Immature natural killer cell (primary cell): ENCODE results near the gene PPP1R1C. TPM values are rescaled to one million over a fixed set of nuclear protein-coding genes. Genes with fewer than 3 reads are reported as not detected.

Source experiments
- DNase-seq, 3 donors: peaks; one replicate each; pipeline ENCODE4 v3.0.0; 2022; ENCODE audit warnings: mixed read lengths in 1 of 3
- H3K27ac Mint-ChIP-seq, 6 donors: one replicate each; pipeline ENCODE4 v1.8.0; 2020; ENCODE audit warnings: mixed read lengths in 6 of 6, mild to moderate bottlenecking in 5 of 6, inconsistent platforms in 4 of 6, moderate library complexity in 3 of 6
- H3K27me3 Mint-ChIP-seq, 3 donors: one replicate each; pipeline ENCODE4 v1.8.0; 2020 to 2021; ENCODE audit warnings: low read depth in 3 of 3, mild to moderate bottlenecking in 3 of 3, mixed read lengths in 3 of 3, moderate library complexity in 3 of 3, inconsistent platforms in 1 of 3
- H3K36me3 Mint-ChIP-seq, 3 donors: one replicate each; pipeline ENCODE4 v1.8.0; 2020; ENCODE audit warnings: mixed read lengths in 3 of 3, inconsistent platforms in 2 of 3, mild to moderate bottlenecking in 2 of 3
- H3K4me1 Mint-ChIP-seq, 2 donors: one replicate each; pipeline ENCODE4 v1.8.0; 2020; ENCODE audit warnings: inconsistent platforms in 2 of 2, mild to moderate bottlenecking in 2 of 2, mixed read lengths in 2 of 2, moderate library complexity in 1 of 2
- H3K4me3 Mint-ChIP-seq, 5 donors: one replicate each; pipeline ENCODE4 v1.8.0; 2020; ENCODE audit warnings: mild to moderate bottlenecking in 5 of 5, mixed read lengths in 5 of 5, inconsistent platforms in 3 of 5, moderate library complexity in 3 of 5
- H3K9me3 Mint-ChIP-seq, 6 donors: one replicate each; pipeline ENCODE4 v1.8.0; 2020; ENCODE audit warnings: mild to moderate bottlenecking in 6 of 6, mixed read lengths in 6 of 6, inconsistent platforms in 4 of 6, moderate library complexity in 3 of 6
- polyA plus RNA-seq, 3 donors: library from polyadenylated mRNA; unstranded; fragments of 300-500 nt; fragmentation: Illumina TruSeq; gene quantifications; one replicate each; pipeline ENCODE4 v1.2.3, GENCODE V29; 2021

The PPP1R1C gene
- polyA plus RNA-seq, 3 donors from 2014 or later, result not detected

- Mint-ChIP-seq H3K36me3 (no peaks in the 10 kb centered on the region), H3K4me3 (no peak overlapping the region), H3K27me3 (no peaks in the 10 kb centered on the region), H3K27ac (no peak overlapping the region), H3K4me1 (no peaks in the 10 kb centered on the region), H3K9me3 (peaks cover 0 to 2% (median 0%) of the 10 kb centered on the region in 6 donors)
- no peak for DNase-seq
Observed at GRCh38 chr2:182070736-182071135, 85.1 kb downstream of the PPP1R1C start.

- Mint-ChIP-seq H3K4me3 (no peak overlapping the region), H3K27ac (no peak overlapping the region), H3K9me3 (peaks cover 0 to 2% (median 0%) of the 10 kb centered on the region in 6 donors), H3K27me3 (peaks cover 0 to 1% (median 0%) of the 10 kb centered on the region in 3 donors), H3K36me3 (no peaks in the 10 kb centered on the region), H3K4me1 (no peaks in the 10 kb centered on the region)
- DNase-seq, result no peak
Observed at GRCh38 chr2:182072861-182073260, 87.2 kb downstream of the PPP1R1C start.

GRCh38 chr2:182073613-182074012, 88.0 kb downstream of the PPP1R1C start:
- Mint-ChIP-seq H3K36me3 (no peaks in the 10 kb centered on the region), H3K27me3 (peaks cover 0 to 1% (median 0%) of the 10 kb centered on the region in 3 donors), H3K27ac (no peak overlapping the region), H3K4me3 (no peak overlapping the region), H3K4me1 (no peaks in the 10 kb centered on the region), H3K9me3 (peaks cover 0 to 2% (median 0%) of the 10 kb centered on the region in 6 donors)
- no peak for DNase-seq

GRCh38 chr2:182077023-182077422, 91.4 kb downstream of the PPP1R1C start:
- no peaks in the 10 kb centered on the region for H3K36me3 Mint-ChIP-seq
- no peak overlapping the region for H3K4me3 Mint-ChIP-seq
- no peak for DNase-seq
- peaks cover 0 to 2% (median 0%) of the 10 kb centered on the region in 6 donors for H3K9me3 Mint-ChIP-seq
- no peak overlapping the region for H3K27ac Mint-ChIP-seq
- peaks cover 0 to 1% (median 0%) of the 10 kb centered on the region in 3 donors for H3K27me3 Mint-ChIP-seq
- H3K4me1 Mint-ChIP-seq, result no peaks in the 10 kb centered on the region

- H3K27ac Mint-ChIP-seq, result no peak overlapping the region
- no peaks in the 10 kb centered on the region for H3K36me3 Mint-ChIP-seq
- no peak overlapping the region for H3K4me3 Mint-ChIP-seq
- H3K27me3 Mint-ChIP-seq, result peaks cover 0 to 1% (median 0%) of the 10 kb centered on the region in 3 donors
- DNase-seq, result no peak
- H3K4me1 Mint-ChIP-seq, result no peaks in the 10 kb centered on the region
- H3K9me3 Mint-ChIP-seq, result peaks cover 0 to 2% (median 0%) of the 10 kb centered on the region in 6 donors
Observed at GRCh38 chr2:182077448-182078142, 91.9 kb downstream of the PPP1R1C start.

GRCh38 chr2:182078988-182079602, 93.4 kb downstream of the PPP1R1C start:
- Mint-ChIP-seq H3K36me3 (no peaks in the 10 kb centered on the region), H3K9me3 (peaks cover 0 to 5% (median 0%) of the 10 kb centered on the region in 6 donors), H3K27me3 (peaks cover 0 to 1% (median 0%) of the 10 kb centered on the region in 3 donors), H3K27ac (no peak overlapping the region), H3K4me1 (no peaks in the 10 kb centered on the region), H3K4me3 (no peak overlapping the region)
- no peak for DNase-seq

GRCh38 chr2:182080493-182080892, 94.8 kb downstream of the PPP1R1C start:
- Mint-ChIP-seq H3K4me3 (no peak overlapping the region), H3K9me3 (peaks cover 0 to 5% (median 0%) of the 10 kb centered on the region in 6 donors), H3K27me3 (peaks cover 0 to 1% (median 0%) of the 10 kb centered on the region in 3 donors), H3K27ac (no peak overlapping the region), H3K36me3 (no peaks in the 10 kb centered on the region), H3K4me1 (no peaks in the 10 kb centered on the region)
- no peak for DNase-seq

- peaks cover 0 to 2% (median 0%) of the 10 kb centered on the region in 3 donors for H3K27me3 Mint-ChIP-seq
- no peaks in the 10 kb centered on the region for H3K36me3 Mint-ChIP-seq
- H3K27ac Mint-ChIP-seq, result no peak overlapping the region
- no peaks in the 10 kb centered on the region for H3K4me1 Mint-ChIP-seq
- H3K4me3 Mint-ChIP-seq, result no peak overlapping the region
- H3K9me3 Mint-ChIP-seq, result peaks cover 0 to 5% (median 0%) of the 10 kb centered on the region in 6 donors
- no peak for DNase-seq
Observed at GRCh38 chr2:182081602-182082260, 96.1 kb downstream of the PPP1R1C start.

- no peak overlapping the region for H3K4me3 Mint-ChIP-seq
- H3K27me3 Mint-ChIP-seq, result peaks cover 2 to 4% (median 2%) of the 10 kb centered on the region in 3 donors
- H3K4me1 Mint-ChIP-seq, result no peaks in the 10 kb centered on the region
- H3K36me3 Mint-ChIP-seq, result no peaks in the 10 kb centered on the region
- no peak overlapping the region for H3K27ac Mint-ChIP-seq
- peaks cover 0 to 9% (median 2%) of the 10 kb centered on the region in 6 donors for H3K9me3 Mint-ChIP-seq
- DNase-seq, result no peak
Observed at GRCh38 chr2:182088681-182089320, 103.1 kb downstream of the PPP1R1C start.

GRCh38 chr2:182090486-182090885, 104.8 kb downstream of the PPP1R1C start:
- no peaks in the 10 kb centered on the region for H3K36me3 Mint-ChIP-seq
- H3K4me3 Mint-ChIP-seq, result no peak overlapping the region
- no peaks in the 10 kb centered on the region for H3K4me1 Mint-ChIP-seq
- no peak overlapping the region for H3K27ac Mint-ChIP-seq
- peaks cover 2 to 5% (median 2%) of the 10 kb centered on the region in 3 donors for H3K27me3 Mint-ChIP-seq
- H3K9me3 Mint-ChIP-seq, result peaks cover 0 to 9% (median 2%) of the 10 kb centered on the region in 6 donors
- DNase-seq, result no peak

GRCh38 chr2:182097571-182098164, 112.0 kb downstream of the PPP1R1C start:
- peaks cover 0 to 10% (median 3%) of the 10 kb centered on the region in 3 donors for H3K27me3 Mint-ChIP-seq
- peaks cover 0 to 7% (median 3%) of the 10 kb centered on the region in 6 donors for H3K9me3 Mint-ChIP-seq
- no peak overlapping the region for H3K4me3 Mint-ChIP-seq
- DNase-seq, result no peak
- no peaks in the 10 kb centered on the region for H3K36me3 Mint-ChIP-seq
- H3K4me1 Mint-ChIP-seq, result no peaks in the 10 kb centered on the region
- no peak overlapping the region for H3K27ac Mint-ChIP-seq

GRCh38 chr2:182098648-182099047, 113.0 kb downstream of the PPP1R1C start:
- H3K4me3 Mint-ChIP-seq, result no peak overlapping the region
- peaks cover 0 to 4% (median under 1%) of the 10 kb centered on the region in 6 donors for H3K9me3 Mint-ChIP-seq
- H3K36me3 Mint-ChIP-seq, result no peaks in the 10 kb centered on the region
- peaks cover 0 to 10% (median 3%) of the 10 kb centered on the region in 3 donors for H3K27me3 Mint-ChIP-seq
- H3K27ac Mint-ChIP-seq, result no peak overlapping the region
- no peaks in the 10 kb centered on the region for H3K4me1 Mint-ChIP-seq
- DNase-seq, result no peak

GRCh38 chr2:182101263-182101662, 115.6 kb downstream of the PPP1R1C start:
- no peak for DNase-seq
- no peaks in the 10 kb centered on the region for H3K36me3 Mint-ChIP-seq

More at GRCh38 chr2:182101263-182101662, 115.6 kb downstream of the PPP1R1C start:
- no peak overlapping the region for H3K27ac Mint-ChIP-seq
- peaks cover 2 to 10% (median 3%) of the 10 kb centered on the region in 3 donors for H3K27me3 Mint-ChIP-seq
- no peaks in the 10 kb centered on the region for H3K4me1 Mint-ChIP-seq
- H3K9me3 Mint-ChIP-seq, result peaks cover 0 to 4% (median 0%) of the 10 kb centered on the region in 6 donors
- no peak overlapping the region for H3K4me3 Mint-ChIP-seq
